ENCODE data around the gene BTNL9. TPM values are rescaled to one million over a fixed set of nuclear protein-coding genes. Genes with fewer than 3 reads are reported as not detected.

BTNL9 gene
- total and polyA plus RNA-seq, 12 donors: 4.2 to 62.7 (median 17.6) TPM

GRCh38 chr5:181060924-181061323 lies 20.9 kb downstream of the BTNL9 start:
- no peak for TF ChIP-seq POLR2A (IDR thresholded peaks at IDR 0.05)
- no peak for TF ChIP-seq CTCF (IDR thresholded peaks at IDR 0.05)
- DNase-seq: no peak
- H3K27ac ChIP-seq: no peak overlapping the region
- H3K4me3 ChIP-seq: no peak overlapping the region
- WGBS, 4 donors: 78 to 87% (median 80%) methylated on average over 5 of the region's 5 CpGs
- peaks cover 45% of the 10 kb centered on the region for H3K27me3 ChIP-seq
- H3K4me1 ChIP-seq (replicated peaks in 1 of 2): no peaks in the 10 kb centered on the region
- no peaks in the 10 kb centered on the region for H3K36me3 ChIP-seq (replicated peaks in 1 of 2)
- intact Hi-C loops (cut with DNase I): no loop called here
- H3K9me3 ChIP-seq (replicated peaks in 1 of 3): no peaks in the 10 kb centered on the region

- H3K27me3 ChIP-seq: peaks cover 39% of the 10 kb centered on the region
- no peak overlapping the region for H3K4me3 ChIP-seq
- no peaks in the 10 kb centered on the region for H3K36me3 ChIP-seq (replicated peaks in 1 of 2)
- intact Hi-C loops (cut with DNase I): no loop called here
- H3K27ac ChIP-seq: no peak overlapping the region
- no peak for DNase-seq
- H3K4me1 ChIP-seq (replicated peaks in 1 of 2): no peaks in the 10 kb centered on the region
- TF ChIP-seq POLR2A (IDR thresholded peaks at IDR 0.05): no peak
- no peak for TF ChIP-seq CTCF (IDR thresholded peaks at IDR 0.05)
- 51 to 68% (median 59%) methylated on average over 14 of the region's 14 CpGs for WGBS, 4 donors
- H3K9me3 ChIP-seq (replicated peaks in 1 of 3): no peaks in the 10 kb centered on the region
Measured at GRCh38 chr5:181061645-181062044, 21.6 kb downstream of the BTNL9 start.

GRCh38 chr5:181062631-181063030 lies 22.6 kb downstream of the BTNL9 start:
- intact Hi-C loops (cut with DNase I): no loop called here
- peaks cover 39% of the 10 kb centered on the region for H3K27me3 ChIP-seq
- no peaks in the 10 kb centered on the region for H3K36me3 ChIP-seq (replicated peaks in 1 of 2)

GRCh38 chr5:181063514-181063913 lies 23.4 kb downstream of the BTNL9 start:
- Histone ChIP-seq H3K27me3 (peaks cover 39% of the 10 kb centered on the region), H3K27ac (no peak overlapping the region), H3K9me3 (replicated peaks in 1 of 3) (no peaks in the 10 kb centered on the region), H3K36me3 (replicated peaks in 1 of 2) (no peaks in the 10 kb centered on the region), H3K4me3 (no peak overlapping the region), H3K4me1 (replicated peaks in 1 of 2) (no peaks in the 10 kb centered on the region)
- no peak for DNase-seq
- WGBS, 4 donors: 77 to 86% (median 86%) methylated on average over 8 of the region's 8 CpGs
- TF ChIP-seq CTCF (IDR thresholded peaks at IDR 0.05) (no peak), POLR2A (IDR thresholded peaks at IDR 0.05) (no peak)
- intact Hi-C loops (cut with DNase I): no loop called here

More at GRCh38 chr5:181062631-181063030, 22.6 kb downstream of the BTNL9 start:
- TF ChIP-seq POLR2A (IDR thresholded peaks at IDR 0.05) (no peak), CTCF (IDR thresholded peaks at IDR 0.05) (no peak)
- no peaks in the 10 kb centered on the region for H3K4me1 ChIP-seq (replicated peaks in 1 of 2)
- no peak overlapping the region for H3K27ac ChIP-seq
- no peak for DNase-seq
- WGBS, 4 donors: 69 to 75% (median 72%) methylated on average over 6 of the region's 6 CpGs
- H3K9me3 ChIP-seq (replicated peaks in 1 of 3): no peaks in the 10 kb centered on the region
- H3K4me3 ChIP-seq: no peak overlapping the region
